HG02759 (cell line): ENCODE results near the gene NRGN.
"Not testable (repeated sequence)": the region's sequence is repeated elsewhere in the genome, so short reads cannot be mapped to it uniquely, and the experiment has no call there.

Experiments used
- ATAC-seq: cut with Tn5 transposase; IDR thresholded peaks from one replicate; pipeline ENCODE4 v1.9.1; 2021; ENCODE audit warnings: mild to moderate bottlenecking, moderate library complexity; ENCODE audit not compliant: unreplicated experiment

NRGN gene

DNA sequence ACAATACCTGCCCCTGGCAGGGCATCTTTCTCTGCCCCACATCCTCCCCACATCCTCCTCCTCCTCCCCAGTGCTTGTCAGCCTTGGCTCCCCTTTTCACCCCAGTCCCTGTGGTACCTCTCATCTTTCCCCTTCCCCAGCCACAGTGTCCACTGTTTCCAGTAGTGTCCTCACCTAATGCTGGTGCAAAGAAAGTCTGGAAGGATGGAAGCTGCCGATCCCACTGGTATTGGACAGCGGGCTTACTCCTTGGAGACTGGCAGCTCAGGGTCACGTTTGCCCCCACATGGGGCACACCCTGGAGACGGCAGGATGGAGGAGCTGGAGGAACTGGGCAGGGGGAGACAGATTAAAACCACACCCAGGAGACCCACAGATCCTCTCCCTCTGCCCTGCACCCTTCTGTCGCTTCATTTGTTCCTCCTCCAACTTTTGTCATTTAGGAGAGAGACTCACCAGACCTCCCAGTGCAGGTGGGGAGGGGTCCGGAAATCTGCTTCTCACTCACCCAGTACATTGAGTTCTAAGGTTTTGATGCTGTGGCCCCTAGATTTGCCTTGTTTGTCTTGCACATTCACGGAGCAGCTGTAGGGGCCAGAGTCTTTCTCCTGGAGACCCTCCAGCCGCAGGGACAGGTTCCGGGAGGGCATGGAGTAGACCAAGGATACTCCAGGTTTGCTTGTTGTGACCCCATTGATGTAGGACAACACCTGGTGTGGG is 16.5 kb downstream of the NRGN start:
- ATAC-seq, result no peak

DNA sequence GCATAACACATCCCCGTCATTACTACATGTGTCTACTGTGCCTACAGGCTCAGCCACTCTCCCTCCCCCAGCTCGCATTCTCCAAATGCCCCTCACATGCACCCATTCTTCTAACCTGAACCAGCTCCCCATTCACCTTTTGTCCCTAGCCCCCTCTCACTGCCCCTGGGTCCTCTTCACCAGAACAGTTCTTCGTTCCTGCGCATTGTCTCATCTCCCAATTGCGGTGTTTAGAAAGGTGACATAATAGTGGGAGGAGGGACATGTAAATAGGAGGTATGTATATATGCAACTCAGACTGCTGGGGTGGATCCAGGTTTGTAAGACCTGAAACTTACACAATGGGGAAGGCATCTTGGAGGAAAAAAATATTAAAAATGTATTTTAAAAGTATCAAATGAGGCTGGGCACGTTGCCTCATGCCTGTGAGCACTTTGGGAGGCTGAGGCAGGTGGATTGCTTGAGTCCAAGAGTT is 17.0 kb downstream of the NRGN start:
- no peak for ATAC-seq

DNA sequence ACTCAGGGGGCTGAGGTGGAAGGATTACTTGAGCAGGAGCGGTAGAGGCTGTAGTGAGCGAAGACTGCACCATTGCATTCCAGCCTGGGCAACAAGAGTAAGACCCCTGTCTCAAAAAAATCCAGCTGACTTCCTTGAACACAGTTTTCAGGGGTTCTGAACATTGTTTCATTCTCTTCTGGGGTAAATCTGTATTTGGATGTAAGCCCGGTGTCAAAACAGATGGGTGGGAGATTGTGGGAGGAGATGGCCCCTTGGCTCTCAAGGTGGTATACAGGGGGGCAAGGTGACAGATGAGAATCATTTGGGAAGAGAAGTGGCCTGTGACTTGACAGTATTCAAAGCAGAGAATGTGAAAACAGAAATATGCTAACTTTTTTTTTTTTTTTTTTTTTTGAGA is 17.6 kb downstream of the NRGN start:
- ATAC-seq, result no peak

DNA sequence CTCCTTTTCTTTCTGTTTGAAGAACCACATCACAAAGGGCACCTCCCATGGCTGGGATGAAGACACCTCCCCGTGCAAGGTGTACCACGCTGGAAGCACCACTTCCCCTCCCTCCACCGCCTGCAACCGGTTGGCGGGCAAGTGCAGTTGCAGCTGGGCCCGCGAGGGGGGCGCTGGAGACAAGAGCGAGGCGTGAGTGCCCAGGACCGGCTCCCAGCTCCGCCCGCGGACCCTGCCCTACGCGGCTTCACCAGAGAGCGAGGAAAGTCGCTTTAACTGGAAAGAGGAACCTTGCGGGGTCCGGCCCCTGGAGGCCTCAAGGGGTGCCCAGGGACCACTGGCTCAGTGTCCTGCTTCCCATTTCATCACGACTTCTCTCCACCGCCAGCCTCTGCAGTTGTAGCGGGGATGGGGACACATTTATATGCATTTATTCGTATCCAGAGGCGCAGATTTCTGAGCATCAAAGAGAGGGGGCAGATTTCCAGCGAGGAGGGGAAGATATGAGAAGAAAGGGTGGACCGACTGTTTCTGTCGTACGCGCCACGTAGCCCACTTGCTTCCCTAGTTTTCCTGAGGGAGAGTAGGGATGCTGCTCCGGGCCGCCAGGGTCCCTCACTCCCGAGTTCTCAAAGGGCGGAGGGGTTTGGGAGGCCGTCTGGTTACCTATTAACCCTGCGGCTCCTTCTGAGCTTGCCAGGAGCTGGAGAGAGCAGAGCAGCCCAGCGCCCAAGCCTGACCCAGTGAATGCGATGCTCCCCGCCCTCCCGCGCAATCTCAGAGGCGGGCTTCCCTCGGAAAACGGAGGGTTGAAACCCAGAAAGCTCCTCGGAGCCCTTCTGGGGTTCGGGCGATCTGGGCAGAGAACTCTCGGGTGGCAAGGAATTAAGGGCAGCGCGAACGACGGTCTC is 18.9 kb downstream of the NRGN start:
- ATAC-seq, result peak; percentile 51

DNA sequence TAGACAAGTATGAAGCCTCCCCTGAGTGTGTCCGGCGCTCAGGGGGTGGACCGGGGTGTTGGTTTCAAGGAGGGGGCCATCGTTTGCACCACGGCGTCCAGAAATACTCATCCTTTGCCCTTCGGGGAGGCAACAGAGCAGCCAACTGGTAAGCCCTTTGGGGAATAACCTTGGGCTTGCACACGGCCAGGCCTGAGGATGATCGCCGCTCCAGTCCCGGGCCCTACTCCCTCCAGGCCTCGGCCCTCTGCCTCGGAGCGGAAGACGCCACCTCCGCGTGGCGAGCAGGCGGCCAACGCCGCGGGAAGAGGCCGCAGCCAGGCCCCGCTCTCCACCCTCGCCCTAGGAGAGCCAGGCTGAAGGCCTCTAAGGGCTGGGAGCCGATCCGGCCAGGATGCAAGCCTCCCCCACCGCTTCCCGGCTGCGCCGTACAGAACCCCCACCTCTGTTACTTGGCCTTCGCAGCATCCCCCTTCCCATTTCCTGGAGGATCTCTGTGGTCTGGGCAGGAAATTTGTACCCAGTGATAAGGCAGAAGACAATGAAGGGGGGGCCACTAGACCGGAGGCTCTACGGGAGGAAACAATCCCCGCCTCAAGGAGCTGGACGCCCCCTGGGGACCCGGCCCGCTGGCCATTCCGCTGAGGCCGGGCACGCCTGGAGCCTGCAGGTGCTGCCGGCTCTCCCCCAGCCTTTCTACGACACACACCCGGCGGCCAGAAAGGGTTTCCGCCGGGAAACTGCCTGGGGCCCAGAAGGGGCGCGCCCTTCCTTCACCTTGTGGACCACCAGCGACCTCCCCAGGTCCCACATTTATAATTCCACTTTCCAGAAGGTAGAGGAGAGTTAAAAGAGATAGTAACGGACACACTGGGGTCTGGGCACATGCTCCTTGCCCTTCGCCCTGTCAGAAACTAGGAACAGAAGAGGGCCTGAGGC is 19.8 kb downstream of the NRGN start:
- peak; percentile 2 for ATAC-seq

DNA sequence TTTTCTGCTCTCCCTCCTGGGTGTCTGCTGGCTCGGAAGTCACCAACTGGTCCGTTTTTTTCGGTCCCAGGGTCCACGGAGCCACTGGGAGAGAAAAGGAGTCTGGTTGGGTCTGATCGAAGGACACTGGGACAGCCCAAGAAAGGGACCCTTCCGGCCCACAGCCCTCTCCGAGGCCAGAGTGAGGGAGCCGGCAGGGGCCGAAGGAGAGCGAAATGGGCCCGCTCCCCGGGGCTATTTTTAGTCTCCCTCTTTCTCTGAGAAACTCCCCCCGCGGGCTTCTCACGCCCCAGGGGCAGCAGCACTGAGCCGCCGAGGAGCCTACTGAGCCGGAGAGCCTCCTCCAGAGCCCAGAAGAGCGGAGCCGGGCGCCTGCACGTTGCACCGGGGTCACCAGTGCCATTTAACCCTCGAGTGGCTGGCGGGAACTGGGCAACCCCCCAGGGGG is 20.5 kb downstream of the NRGN start:
- peak; percentile 20 for ATAC-seq

DNA sequence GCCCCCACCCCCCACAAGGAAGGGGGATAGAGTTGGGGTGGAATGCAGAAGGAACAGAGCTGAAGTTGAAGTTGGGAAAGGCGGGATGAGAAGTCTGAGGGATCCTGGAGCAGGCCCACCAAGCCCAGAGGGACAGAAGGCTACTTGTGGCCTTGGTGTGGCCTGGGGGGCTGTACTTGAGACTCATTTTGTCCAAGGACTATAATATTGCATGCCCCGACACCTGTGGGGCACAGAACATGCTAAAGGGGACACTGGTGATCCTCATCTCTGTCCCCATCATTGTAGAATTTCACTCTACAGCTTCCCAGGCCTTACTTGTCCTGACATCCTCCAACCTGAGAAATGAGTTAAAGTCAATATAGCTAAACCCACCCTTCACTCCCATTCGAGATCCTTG is 21.1 kb downstream of the NRGN start:
- no peak for ATAC-seq

DNA sequence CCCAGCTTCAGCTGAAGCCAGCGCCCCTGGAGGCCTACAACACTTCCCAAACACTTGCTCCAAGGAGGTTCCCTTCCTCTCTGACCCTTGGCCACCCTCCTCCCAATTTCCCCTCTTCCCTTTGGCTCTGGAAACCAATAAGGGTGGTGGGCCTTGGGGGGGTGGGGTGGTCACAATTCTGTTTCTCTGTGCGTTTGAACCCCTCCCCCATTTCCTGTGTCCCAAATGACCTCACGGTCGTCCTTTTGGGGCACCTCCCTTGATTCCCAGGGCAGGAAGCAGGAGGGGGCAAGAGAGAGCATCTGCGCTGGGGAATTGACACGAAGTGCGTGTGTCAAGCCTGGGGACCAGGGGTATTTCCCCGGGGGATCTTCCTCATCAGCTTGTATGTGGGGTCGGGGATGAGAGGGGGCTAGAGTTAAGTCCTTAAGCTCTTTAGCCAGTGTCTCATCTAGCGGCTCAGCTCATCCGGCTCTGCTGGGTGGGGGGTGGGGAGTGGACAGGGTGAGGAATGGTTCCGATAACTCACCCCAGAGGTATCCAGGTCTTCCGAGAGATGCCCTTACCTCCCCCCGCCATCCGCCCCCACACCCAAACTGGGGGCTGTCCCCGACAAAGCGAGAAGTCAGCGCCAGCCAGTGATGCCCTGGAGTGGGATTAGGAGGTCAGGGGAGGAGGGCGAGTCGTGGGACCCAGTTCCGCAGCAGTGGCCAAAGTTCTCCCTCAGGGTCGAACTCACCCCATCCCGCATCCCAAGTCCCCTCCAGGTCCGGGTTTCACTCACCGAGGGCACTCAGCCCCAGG is 21.8 kb downstream of the NRGN start:
- peak; percentile 4 for ATAC-seq

DNA sequence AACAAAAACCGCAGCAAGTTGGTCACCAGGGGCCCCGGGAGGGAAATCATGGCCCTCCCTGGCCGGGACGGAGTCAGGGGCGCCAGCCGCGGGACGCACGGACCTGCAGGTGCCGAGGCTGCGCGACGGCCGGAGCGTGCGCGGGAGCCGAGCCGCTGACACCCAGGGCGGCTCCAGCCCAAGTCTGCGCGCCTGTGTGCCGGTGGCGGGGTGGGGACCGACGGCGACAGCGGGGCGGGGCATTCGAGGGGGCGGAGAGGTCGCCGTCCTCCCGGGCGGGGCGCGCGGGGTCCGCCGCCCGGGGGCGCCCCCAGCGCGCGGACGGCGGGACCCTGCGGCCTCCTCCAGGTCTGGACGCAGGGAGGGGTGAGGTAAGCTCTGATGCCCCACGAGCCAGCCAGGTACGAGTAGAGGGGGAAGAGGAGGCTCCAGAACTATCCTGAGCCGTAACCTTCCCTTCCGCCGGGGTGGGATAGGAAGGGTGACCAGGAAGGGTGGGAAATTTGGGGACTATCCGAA is 22.4 kb downstream of the NRGN start, which contains the start of gene ESAM:
ESAM (minus strand) TSS at position 186 of the 519 bp plus-strand sequence; CDS start at position 50, 136 bp downstream.
- ATAC-seq, result peak; percentile 66

DNA sequence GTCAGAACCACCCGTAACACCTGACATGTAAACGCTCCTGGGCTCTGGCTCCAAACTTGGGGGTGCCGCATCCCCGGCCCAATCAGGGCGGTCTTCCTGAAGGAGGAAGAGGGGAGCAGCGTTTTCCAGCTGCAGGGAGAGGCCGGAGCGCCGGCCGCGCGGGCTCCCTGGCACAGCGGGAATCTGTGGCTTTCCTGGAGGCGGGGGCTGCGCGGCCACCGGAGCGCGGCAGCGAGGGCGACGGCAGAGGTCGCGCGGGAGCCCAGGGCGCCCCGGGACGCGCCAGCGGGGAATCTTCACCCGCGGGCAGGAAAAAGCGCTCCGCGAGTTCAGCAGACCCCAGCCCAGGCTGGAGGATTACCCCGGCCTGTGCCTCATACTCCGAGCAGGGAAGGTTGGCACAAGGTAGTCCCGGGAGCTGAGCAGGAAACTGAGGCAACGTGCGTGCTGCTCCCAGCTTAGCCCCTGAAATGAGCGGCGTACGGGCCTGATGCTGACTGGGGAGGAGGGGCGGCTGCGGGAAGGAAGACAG is 22.9 kb downstream of the NRGN start:
- ATAC-seq, result peak; percentile 8

DNA sequence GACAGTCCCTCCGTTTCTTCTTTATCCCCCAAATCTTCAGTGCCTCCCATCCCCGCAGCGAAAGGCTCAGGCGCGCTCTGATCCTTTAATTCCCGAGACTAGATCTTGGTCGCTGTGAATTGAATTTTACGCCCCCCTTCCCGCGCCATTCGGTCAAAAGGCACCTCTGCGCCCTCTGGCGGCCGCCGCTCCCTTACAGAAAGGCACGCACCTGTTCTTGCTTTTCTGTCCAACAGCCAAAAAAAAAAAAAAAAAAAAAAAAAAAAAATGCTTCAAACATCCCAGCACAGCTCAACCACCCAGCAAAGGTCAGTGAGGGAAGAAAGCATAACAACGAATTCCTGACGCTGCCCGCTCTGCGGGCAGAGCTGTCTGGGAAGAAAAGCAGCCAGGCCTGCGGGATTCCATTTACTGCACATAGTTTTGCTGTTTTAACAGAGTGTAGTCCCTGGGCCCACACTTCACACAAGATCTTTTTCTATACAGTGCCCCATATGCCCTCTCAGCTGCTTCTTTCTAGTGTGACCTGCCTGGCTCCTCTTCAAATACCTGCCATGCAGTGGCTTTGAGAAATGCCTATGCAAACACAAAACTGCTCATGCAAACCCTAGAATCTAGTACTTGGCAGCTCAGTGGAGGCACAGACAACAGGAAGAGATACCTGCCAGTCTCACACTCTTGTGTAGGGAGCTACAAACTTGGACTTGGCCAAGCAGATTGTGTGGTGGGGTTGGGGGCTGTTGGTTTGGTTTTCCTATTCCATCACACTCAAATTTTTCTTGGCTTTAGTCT is 23.6 kb downstream of the NRGN start:
- ATAC-seq, result no peak

DNA sequence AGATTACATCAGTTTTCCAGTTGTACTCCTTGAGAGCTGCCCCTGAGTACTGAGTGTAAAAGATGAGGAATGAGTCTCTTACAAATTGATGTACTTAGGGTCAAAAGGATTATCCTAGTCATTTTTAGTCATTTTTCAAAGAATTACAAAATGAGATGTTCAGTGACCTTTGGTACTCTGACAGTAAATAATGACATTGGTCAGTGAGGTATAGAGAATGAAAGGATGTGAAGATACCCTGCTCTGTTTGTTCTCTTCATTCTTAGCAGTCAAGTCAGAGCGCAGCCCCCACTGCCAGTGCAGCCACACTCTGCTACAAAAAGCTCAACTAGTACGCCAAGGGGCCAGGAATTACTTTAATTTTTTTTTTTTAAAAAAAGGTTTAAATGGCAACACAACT is 26.4 kb downstream of the NRGN start:
- no peak for ATAC-seq

DNA sequence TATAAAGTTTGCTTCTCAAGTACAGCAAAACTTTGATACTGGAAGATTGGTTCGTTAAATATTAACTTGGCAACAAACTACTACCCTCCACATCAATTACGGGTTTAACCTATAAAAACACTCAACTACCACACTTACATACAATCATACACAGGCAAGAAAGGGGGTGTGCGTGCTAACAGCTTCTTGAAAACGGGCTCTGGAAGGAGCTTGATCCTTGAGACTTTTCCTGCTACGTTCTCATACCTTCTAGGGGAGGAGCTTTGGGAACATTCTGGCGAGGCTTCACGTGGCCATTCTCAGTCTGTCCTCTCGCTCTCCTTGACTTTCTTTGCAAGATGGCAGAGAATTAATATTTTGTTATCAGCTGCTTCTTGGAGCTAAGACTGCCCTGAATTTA is 29.2 kb downstream of the NRGN start:
- ATAC-seq, result no peak

DNA sequence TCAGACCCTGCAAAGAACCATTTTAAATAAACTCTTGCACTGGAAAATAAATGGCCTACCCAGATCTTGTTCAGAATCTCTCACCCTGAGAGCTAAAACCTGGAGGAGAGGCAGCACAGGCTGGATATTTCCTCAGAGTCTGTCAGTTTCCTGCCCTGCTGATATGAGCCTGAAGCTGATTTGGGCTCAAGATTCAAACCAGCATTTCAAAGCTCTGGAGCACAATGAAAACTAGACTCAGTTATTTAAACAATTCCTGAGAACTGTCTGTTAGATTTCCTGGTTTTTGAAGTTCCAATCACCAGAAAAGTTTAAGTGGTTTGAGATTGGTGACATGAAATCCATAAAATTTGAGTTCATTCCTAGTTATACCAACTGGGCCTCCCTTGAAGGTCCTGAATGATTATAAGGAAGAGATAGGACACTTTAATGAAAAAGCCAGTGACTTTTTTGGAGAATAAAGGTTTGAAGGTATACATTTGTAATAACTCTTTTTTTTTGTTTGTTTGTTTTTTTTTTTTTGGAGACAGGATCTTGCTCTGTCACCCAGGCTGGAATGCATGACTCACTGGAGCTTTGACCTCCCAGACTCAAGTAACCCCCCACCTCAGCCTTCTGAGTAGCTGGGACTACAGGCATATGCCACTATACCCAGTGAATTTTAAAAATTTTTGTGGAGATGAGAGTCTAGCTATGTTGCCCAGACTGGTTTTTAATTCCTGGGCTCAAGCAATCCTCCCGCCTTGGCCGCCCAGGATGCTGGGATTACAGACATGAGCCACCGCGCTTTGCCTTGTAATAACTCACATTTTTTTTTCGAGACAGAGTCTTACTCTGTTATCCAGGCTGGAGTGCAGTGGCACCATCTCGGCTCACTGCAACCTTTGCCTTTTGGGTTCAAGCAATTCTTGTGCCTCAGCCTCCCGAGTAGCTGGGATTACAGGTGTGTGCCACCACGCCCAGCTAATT is 30.3 kb downstream of the NRGN start:
- no peak for ATAC-seq

DNA sequence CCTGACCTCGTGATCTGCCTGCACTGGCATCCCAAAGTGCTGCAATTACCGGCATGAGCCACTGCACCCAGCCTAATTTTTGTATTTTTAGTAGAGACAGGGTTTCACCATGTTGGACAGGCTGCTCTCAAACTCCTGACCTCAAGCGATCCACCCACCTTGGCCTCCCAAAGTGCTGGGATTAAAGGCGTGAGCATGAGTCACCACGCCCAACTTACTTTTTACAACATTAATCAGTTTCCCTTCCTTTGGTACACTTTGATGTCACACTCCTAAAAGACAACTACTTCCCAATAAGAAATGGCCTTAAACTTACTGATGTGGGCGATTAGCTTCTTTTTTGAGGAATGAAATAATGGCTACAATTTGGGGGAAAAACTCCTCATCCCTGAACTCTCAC is 31.2 kb downstream of the NRGN start:
- not testable (repeated sequence) for ATAC-seq

DNA sequence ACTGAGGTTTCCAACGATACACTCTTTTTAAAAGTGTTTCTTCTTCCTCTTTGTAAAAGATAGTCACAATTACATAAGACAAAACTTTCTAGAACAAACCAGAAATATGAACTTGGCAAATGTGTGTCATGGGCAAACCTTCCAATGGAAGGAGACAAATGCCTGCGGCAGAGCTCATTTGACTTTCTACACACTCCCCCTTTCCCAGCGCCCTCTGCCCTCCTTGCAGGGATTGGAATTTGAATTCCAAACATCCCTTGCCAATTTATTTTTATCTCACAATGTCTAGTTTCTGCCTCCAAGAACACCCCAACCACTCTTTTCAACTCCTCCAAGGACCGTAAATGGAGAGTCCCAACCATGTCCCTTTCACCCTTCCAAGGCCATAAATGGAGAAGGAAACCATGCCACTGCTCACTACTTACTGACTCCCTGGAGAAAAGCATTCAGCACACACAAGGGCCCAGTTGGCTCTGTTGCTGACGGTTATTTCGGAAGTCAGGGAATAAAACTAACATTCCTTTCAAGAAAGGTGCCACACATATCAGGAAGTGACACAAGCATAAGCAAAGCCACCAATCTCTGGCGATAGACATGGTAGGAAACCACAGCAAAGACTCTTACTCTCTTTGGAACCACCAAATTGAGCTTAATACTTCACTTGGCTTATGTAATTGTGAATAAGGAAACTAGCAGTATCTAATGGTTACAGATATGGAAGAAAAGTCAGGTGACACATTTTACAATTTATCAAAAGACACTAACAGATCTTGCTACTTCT is 37.3 kb downstream of the NRGN start:
- no peak for ATAC-seq

DNA sequence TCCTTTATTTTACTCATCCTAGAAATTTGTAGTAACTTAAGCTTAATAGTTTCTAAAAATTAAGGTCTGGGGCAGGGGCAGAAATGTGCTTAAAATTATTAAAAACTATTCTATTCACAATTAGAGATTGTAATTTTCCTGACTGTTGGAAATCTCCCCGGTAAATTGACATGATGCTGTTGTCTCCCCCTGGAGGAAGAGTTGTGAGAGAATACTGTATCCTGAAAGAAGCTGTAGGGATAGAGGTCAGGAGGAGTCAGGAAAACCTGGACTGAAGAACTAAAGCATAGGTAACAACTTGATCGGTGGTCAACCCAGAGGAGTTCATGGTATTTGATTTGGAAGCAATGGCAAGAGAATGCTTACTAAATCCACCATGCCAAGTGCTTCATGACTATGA is 38.5 kb downstream of the NRGN start:
- ATAC-seq, result no peak
